GM19099 (cell line): ENCODE results near the gene MYL7.

ENCODE experiments used
- POLR2A ChIP-seq: IDR thresholded peaks from 3 replicates; pipeline ENCODE4 v1.6.1; 2011; ENCODE audit warnings: low read depth; ENCODE audit not compliant: insufficient read length; ENCODE audit errors: extremely low read depth

MYL7 gene, protein sequence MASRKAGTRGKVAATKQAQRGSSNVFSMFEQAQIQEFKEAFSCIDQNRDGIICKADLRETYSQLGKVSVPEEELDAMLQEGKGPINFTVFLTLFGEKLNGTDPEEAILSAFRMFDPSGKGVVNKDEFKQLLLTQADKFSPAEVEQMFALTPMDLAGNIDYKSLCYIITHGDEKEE

DNA sequence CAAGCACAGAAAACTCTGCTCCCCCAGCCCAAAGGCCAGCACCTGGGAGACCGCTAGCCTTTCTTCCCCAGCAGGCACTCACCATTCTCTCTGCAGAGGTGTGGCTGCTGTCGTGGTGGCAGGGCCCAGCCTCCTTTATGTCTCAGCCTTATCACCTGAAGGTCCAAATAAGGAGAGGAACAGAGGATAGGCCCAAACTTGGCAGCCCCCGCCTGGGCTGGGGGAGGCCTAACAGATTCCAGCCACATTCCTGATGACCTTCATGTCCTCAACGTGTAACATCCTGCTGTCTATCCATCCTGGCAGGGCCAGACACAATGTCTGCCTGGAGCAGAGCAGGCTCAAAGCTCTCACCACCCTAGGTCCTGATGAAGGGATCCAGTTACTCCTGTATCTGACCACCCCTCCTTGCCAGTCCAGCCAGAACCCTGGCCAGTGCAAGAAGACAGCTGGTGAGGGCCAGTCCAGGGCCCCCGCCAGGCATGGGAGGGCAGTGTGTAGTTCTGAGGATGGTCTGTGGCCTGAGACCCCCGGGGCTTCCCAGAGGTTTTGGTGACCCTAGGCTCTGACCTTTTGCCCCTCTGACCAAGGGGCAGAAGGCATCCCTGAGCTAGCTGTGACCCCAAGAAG lies at the start of gene MYL7:
Gene MYL7 (minus strand): TSS at position 112 of the 630 bp plus-strand sequence. CDS start 27 bp downstream, at position 85.
- TF ChIP-seq POLR2A, result no peak

DNA sequence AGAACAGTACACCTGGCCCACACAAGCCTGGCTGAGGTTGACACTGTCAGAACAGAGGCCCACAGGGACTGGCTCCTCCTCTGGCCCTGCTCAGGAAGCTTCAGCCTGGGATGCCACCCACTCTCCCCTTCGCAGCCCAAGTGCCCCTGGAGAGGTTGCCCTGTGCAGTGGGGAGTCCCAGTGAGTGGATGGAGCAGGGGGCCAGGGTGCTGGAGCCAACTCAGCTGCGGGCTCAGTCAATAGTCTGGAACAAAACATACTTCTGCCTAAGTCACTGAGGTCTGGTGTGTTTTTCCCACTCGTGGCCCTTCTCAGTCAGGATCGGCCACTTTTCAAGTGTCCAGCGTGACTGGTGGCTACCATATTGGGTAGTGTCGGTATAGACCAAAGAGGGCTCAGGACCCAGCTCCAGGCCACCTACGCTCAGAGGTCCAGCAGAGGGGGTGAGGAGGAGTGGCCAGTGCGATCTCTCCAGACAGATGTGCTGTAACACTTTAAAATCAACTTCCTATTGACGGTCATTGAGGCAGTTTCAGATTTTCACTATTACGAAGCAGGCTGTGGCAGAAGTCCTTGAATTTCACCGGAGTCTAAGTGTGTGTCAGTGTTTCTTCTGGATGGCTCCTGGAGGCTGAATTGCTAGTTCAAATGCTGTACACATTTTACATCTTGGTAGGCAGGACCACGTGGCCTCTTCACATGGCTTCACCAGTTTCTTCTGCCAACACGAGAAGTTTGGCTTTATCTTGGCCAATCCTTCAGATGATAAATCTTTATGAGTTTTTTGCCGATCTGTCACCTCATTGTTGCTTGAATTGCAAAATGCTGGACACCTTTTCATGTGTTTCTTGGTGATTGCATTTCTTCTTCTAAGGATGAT lies 49.1 kb upstream of the MYL7 start:
- TF ChIP-seq POLR2A, result no peak

DNA sequence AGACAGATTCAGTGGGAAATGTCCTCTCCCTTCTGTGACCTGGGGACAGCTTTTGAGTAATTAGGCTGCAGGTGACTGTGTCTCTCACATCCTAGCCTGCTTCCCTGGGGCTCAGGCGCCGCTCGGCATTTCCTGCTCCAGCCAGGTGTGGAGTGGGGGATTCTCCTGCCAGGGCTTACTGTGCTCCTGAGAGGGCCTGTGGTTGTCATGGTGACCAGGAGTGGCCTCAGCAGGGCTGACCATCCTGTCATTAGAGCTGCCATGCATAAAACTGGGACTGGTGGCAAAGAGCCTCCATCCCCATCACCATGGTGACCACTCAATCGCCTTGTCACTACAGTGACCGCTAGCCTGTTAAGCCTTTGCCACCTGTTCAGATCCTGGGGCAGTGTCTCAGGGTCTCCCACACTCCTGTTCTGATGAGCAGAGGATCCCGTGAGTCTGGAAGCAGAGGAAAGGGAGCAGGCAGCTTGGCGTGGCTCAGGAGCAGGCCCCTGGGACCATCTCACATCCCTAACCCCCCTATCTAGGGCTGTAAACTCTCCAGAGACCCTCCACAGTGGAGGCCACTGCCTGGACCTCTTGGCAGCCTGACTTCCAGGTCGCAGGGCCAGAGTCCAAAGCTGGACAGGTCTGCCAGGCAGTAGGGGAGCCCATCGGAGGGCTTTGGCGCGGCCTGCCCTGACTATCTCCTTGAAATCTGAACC lies 48.3 kb upstream of the MYL7 start, which contains the start of gene GCK:
Gene GCK (minus strand): TSS at position 154 of the 707 bp plus-strand sequence. CDS start 486 bp downstream, outside the sequence.
- no peak for TF ChIP-seq POLR2A

DNA sequence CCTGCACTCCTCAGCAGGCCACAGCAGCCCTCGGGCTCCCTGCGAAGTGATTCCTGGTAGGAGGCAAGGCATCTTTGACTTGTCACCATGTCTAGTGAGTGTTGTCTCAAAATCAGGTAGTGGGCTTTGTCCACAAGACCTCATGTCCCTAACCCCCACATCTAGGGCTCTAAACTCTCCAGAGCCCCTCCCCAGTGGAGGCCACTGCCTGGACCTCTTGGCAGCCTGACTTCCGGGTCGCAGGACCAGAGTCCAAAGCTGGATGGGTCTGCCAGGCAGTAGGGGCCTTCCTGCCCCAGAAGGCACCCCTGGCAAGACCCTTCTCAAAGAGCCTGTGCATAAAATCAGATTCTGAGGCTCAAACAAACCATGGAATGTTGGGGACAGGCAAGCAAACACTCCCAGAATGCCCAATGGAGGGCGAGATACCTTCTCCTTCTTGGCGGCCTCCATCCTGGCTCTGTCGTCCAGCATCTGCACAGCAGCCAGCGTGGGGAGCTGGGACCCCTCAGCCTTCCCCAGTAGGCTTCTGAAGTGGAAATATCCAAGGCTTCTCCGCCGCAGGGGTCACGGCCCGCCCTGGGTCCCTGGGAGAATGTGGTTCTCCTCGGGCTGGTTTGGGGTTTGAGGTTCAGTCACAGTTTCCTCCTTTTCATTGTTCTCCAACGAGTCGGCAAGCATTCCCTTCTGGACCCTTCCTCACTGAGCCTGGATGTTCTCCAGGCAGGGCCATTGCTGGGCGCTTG lies 47.5 kb upstream of the MYL7 start:
- TF ChIP-seq POLR2A, result no peak

DNA sequence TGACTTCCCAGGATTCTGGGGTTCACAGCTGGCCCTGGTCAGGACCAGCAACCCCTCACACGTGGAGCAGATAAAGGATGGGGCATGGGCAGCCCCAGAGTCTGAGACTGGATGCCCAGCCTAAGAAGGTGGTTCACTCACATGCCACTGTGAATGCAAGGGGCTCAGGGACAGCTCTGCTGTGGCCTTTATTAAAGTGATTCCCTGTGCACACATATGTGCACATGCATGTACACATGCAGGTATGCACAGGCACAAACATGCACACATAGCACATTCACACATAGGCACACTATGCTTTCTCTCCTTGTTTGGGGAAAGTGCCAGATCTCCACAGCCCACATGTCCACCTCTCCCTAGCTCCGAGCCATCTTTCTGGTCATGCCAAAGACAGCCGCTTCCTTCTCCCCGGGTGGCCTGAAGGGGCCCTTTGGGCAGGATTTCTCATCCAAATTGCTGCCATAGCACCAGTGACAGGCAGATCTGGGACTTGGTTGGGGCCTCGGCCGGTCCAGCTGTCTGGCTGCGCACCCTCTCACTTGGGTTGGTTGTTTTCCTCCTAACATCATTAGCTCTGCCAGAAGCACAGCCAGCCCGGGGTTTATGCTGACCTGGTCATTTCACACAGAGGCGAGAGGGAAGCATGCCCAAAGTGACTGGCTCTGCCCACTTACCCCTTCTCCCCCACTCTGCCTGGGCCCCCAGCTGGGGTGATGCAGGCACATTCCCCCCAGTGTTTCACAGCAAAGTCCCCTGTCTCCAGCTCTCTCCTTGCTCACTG lies 46.7 kb upstream of the MYL7 start:
- TF ChIP-seq POLR2A, result no peak

DNA sequence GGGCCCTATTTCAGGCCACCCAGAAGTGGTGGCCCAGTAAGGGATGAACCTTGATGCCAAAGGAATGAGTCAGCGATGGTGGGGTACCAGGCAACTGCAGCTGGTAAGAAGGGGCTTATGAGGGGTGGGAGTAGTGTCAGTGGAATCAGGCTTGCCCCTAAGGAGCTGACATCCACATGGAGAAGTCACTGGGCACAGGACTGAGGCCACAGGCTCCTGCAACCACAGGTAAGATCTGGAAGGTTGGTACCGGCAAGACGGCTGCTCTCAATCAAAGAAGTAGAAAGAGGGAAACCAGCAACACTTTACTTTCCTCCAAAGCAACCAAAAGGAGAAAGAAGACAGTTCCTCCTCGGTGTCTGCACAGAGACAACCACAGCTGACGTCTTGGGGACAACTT lies 45.6 kb upstream of the MYL7 start:
- TF ChIP-seq POLR2A, result no peak

DNA sequence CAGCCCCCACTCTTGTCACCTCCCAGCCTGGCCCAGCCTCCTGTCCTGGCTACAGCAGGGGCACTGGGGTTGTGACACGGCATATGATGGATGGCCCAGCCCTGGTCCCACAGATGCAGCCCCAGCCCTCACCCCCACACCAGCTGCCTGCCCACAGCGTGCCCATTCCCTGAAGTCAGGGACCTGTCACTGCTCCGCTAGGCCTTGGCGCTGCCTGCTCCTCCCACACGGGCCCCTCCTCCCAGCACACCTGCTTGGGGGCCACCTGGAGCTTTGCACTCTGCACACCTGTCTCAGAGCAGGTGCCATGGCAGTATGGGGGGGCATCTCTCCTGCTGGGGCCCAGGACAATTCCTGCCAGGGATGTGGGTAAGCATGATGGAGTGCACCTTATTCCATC lies 44.6 kb upstream of the MYL7 start:
- no peak for TF ChIP-seq POLR2A

DNA sequence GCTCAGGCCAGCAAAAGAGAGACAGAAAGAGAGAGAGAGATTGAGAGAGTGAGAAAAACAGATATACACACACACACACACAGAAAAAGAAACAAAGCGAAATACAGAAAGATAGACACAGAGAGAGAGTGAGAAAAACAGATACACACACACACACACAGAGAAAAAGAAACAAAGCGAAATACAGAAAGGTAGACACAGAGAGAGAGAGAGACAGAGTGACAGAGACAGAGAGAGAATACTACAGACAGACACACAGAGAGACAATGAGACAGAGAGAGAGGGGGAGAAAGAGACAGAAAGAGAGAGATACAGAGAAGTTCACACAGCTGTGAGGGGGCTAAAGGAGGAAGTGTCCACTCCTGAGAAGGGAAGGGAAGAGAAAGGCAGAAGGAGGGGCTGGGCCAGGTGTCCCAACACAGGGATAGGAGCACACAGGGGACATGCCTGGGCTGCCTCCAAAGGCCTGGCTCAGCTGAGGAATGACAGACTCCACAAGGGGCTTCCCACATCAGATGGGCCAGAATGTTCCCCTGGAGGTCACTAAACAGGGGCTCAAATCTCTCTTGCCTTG lies 43.8 kb upstream of the MYL7 start:
- TF ChIP-seq POLR2A, result no peak

DNA sequence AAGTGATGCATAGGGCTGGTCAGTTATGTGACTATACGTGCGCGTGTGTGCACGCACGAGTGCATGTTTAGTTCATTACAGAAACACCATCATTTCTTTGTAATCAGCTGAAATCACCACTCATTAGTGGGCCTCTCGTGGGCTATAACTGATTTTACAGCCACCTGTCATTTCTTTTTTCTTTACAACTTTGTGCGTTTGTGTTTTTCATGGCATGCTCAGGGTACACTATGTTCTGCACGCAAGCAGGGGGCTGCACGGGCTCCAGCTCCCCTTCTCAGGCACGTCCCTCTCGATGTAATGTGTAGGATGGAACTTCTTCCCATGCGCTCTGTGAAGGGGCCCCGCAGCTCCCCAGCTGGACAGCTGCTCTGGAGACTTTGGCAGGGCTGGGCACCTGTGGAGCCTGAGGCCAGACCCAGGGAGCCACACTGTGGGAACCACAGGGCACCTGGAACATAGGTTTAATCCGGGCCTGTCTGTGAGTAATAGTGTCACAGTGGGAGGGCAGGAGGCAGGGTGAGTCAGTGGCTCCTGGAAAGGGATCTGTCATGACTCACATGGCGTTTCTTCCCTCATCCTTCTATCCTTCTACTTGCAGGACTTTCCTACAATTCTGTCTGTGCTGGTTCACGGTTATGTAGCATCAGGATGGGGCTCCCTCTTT lies 43.2 kb upstream of the MYL7 start:
- no peak for TF ChIP-seq POLR2A

DNA sequence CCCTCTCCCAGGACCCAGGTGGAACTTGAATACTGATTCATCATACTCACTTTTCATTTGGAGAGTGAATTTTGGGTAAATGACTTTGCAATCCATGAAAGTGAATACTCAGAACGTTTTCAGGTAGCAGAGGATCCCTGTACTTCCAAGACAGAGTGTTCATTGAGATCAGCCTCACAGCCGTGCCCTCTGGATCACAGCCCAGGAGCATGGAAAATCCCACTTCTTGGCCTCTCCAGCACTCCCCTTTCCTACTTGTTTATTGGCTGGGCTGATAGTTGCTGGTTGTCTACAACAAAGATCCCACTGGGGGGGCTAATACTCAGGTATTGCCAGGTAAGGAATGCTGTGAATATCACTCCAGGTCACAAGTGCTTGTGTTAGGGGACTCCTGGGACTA lies 42.3 kb upstream of the MYL7 start:
- no peak for TF ChIP-seq POLR2A

DNA sequence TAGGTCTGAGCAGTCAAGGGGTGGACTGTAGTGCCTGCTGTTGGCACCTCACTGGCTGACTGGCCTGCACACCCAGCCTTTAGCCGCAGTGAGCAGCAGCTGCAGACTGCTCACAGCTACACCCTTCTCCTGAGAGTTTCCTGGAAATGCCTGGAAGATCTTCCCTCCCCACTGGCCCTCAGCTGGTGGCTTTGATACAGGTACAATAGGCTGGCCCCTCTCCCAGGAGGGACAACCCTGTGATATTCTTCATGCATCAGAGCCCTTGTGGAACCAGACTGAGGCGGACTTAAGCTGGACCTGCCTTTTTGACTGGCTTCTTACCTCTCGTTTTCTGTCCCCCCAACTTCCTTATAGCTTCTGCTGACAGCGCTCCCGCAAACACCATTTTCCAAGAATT lies 41.7 kb upstream of the MYL7 start:
- TF ChIP-seq POLR2A, result no peak

DNA sequence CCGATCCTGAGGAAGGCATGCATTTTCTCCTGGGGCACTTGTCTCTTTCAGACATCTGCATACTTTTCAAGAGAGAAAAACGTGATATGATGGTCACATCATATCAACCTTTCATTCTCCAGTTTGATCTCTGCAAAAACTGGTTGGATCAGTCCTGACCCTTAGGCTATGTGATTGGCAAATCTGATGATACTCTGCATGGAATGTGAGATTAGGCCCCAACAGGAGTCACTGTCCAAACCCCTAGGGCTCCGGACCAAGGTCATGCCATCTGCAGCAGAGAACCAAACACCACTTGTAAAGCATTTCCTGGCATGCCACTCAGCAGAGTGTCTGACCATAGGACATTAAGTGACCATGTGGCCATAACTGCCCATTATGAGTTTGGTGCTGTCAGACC lies 39.5 kb upstream of the MYL7 start:
- TF ChIP-seq POLR2A, result no peak

DNA sequence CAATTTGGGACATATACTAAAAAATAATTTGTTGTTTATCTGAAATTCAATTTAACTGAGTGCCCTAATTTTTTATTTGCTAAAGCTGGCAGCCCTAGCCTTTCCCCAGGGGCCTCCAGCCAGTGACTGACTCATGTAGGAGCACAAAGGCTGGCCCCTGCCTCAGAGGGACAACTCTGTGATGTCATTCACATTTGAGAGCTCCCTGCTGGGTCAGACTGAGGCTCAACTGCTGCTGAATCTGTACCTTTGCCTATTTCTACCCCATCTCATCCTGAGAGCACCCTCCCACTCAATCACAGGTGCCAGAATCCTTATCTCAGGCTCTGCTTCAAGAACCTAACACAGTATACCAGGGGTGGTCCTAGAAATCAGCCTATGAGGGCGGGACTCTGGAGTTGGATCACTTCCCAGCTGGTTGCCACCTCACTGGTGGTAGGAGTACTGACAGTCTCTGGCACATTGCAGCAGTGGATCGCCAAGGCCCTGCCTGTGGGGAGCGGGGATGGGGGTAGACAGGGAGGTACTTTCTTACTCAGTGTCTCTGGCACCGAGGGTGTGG lies 36.5 kb upstream of the MYL7 start:
- no peak for TF ChIP-seq POLR2A
